Testis (tissue), 3 donors: ENCODE results near the gene GRAMD1A. TPM values are rescaled to one million over a fixed set of nuclear protein-coding genes. Genes with fewer than 3 reads are reported as not detected.

Experiments
- DNase-seq: peaks from one replicate; pipeline ENCODE4 v3.0.0-alpha.2; 2019
- H3K27ac ChIP-seq, 2 donors: fragments of 200-600 bp; sonication (generic); one replicate each; pipeline ENCODE4 v1.5.1; 2019
- H3K27me3 ChIP-seq: fragments of 200-600 bp; sonication (generic); one replicate; pipeline ENCODE4 v1.5.1; 2019
- H3K36me3 ChIP-seq: fragments of 200-600 bp; sonication (generic); one replicate; pipeline ENCODE4 v1.5.1; 2017; ENCODE audit warnings: low read depth; ENCODE audit errors: missing control alignments
- H3K4me1 ChIP-seq: fragments of 200-600 bp; sonication (generic); one replicate; pipeline ENCODE4 v1.5.1; 2019
- H3K4me3 ChIP-seq, 2 donors: fragments of 200-600 bp; sonication (generic); one replicate each; pipeline ENCODE4 v1.5.1; 2017 to 2019
- H3K9me3 ChIP-seq: fragments of 200-600 bp; sonication (generic); one replicate; pipeline ENCODE4 v1.5.1; 2017
- POLR2A ChIP-seq: fragments of 450-650 bp; IDR thresholded peaks from one replicate; pipeline ENCODE4 v1.6.1; 2017; ENCODE audit warnings: antibody characterized with exemption, mild to moderate bottlenecking, moderate library complexity
- WGBS, 2 donors: methylation state at CpG; one replicate each; pipeline ENCODE4 v1.1.5; 2018; 5-methylcytosine and 5-hydroxymethylcytosine counted together
- intact Hi-C: fragments of 100-400 bp; cut with DNase I; formaldehyde crosslinking; loops from one replicate; pipeline ENCODE4 v1.15.1; 2023; ENCODE audit warnings: low total_unique reads
- polyA plus RNA-seq: library from polyadenylated mRNA; stranded (reverse); fragments of 350-450 nt; fragmentation: Illumina TruSeq; extraction: RNeasy Lipid Tissue Mini Kit (QIAGEN cat#74804); gene quantifications from one replicate; pipeline ENCODE4 v1.2.3, GENCODE V29; 2014; ENCODE audit warnings: low read depth, low replicate concordance; ENCODE audit not compliant: insufficient read depth
- total RNA-seq, 2 donors: library from RNA; depleted of rRNA; stranded (reverse); fragments of >200 nt; gene quantifications; one replicate each; pipeline ENCODE4 v1.2.3, GENCODE V29; 2016
- TF ChIP-seq, protein P1 (sequence below), 3 experiments: fragments of 450-650 bp in 2 of 3; fragments of 200-600 bp in 1 of 3; sonication (generic) in 1 of 3; IDR thresholded peaks; one replicate each; pipeline ENCODE4 v1.5.1; 2016 to 2019; ENCODE audit warnings: antibody characterized with exemption in 3 of 3, mild to moderate bottlenecking in 2 of 3, moderate library complexity in 1 of 3

The GRAMD1A gene
- total and polyA plus RNA-seq, 3 donors from 2014 or later = 62.8 to 99.3 (median 92.4) TPM

DNA sequence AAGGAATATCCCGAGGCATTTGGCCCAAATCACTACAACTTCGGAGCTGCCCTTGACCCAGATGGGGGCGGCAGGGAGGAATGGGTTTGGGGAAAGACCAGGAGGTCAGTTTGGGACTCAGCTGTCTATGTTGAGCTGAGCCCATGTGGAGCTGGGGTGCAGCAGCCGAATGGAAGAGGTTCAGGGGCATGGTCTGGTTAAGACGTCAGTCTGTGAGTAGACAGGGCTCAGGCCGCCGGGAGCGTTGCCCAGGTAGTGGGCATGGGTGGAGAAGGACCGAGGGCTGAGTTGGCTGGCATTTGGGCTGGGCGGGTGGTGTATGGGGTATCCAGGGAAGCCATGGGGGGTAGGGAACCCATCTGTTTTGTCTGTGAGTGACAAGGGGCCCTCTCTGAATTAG lies 20.9 kb downstream of the GRAMD1A start:
- Histone ChIP-seq H3K27me3 (no peaks in the 10 kb centered on the region), H3K4me1 (peaks cover 3% of the 10 kb centered on the region), H3K4me3 (no peak overlapping the region), H3K36me3 (no peaks in the 10 kb centered on the region), H3K9me3 (no peaks in the 10 kb centered on the region), H3K27ac (no peak overlapping the region)
- DNase-seq = no peak
- 80 to 84% methylated on average over 10 of the region's 10 CpGs for WGBS, 2 donors
- TF ChIP-seq, protein P1, sequence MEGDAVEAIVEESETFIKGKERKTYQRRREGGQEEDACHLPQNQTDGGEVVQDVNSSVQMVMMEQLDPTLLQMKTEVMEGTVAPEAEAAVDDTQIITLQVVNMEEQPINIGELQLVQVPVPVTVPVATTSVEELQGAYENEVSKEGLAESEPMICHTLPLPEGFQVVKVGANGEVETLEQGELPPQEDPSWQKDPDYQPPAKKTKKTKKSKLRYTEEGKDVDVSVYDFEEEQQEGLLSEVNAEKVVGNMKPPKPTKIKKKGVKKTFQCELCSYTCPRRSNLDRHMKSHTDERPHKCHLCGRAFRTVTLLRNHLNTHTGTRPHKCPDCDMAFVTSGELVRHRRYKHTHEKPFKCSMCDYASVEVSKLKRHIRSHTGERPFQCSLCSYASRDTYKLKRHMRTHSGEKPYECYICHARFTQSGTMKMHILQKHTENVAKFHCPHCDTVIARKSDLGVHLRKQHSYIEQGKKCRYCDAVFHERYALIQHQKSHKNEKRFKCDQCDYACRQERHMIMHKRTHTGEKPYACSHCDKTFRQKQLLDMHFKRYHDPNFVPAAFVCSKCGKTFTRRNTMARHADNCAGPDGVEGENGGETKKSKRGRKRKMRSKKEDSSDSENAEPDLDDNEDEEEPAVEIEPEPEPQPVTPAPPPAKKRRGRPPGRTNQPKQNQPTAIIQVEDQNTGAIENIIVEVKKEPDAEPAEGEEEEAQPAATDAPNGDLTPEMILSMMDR (IDR thresholded peaks at IDR 0.05) = no peak
- TF ChIP-seq POLR2A = no peak
- intact Hi-C loops = no loop called here

DNA sequence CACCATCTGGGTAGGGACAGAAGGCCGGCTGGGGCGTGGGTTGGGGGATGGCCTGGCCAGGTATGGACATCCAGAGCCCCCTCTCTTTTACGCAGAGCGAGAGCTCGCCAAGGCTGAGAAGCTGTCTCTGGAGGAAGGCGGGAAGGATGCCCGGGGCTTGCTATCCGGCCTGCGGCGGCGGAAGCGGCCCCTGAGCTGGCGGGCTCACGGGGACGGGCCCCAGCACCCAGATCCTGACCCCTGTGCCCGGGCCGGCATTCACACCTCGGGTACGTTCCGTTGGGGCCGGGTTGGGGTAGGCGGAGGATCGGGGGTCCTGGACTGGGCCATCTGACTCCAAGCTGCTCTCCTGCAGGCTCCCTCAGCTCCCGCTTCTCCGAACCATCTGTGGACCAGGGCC lies 21.5 kb downstream of the GRAMD1A start:
- Histone ChIP-seq H3K4me3 (no peak overlapping the region), H3K9me3 (no peaks in the 10 kb centered on the region), H3K27me3 (no peaks in the 10 kb centered on the region), H3K36me3 (no peaks in the 10 kb centered on the region), H3K4me1 (peaks cover 3% of the 10 kb centered on the region), H3K27ac (no peak overlapping the region)
- no peak for DNase-seq
- intact Hi-C loops = no loop called here
- TF ChIP-seq, protein P1 (IDR thresholded peaks at IDR 0.05) = no peak
- no peak for TF ChIP-seq POLR2A
- 95 to 100% methylated on average over 1 to 25 of the region's 25 CpGs for WGBS, 2 donors

- DNase-seq = no peak
- H3K4me3 ChIP-seq = no peak overlapping the region
- intact Hi-C loops = no loop called here
- H3K27ac ChIP-seq = no peak overlapping the region
- 54 to 96% methylated on average over 5 to 14 of the region's 14 CpGs for WGBS, 2 donors
- no peaks in the 10 kb centered on the region for H3K36me3 ChIP-seq
- no peaks in the 10 kb centered on the region for H3K9me3 ChIP-seq
- H3K27me3 ChIP-seq = no peaks in the 10 kb centered on the region
- TF ChIP-seq, protein P1 (IDR thresholded peaks at IDR 0.05) = no peak
- no peak for TF ChIP-seq POLR2A
- peaks cover 3% of the 10 kb centered on the region for H3K4me1 ChIP-seq
Observed at GRCh38 chr19:35022460-35022859, 22.3 kb downstream of the GRAMD1A start.

DNA sequence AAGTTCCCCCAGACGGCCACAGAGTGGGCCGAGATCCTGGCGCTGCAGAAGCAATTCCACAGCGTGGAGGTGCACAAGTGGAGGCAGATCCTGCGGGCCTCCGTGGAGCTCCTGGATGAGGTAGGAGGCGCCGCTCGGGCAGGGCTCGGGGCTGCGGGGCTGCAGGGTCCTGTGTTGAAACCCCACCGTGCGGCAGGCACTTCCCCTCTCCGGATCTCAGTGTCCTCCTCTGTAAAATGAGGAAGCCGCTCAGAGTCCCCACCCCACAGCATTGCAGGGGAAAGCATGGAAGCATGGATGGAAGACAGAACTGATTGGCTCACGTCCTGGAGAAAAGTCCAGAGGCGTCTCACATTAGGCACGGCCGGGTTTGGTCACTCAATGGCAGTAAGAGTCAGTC lies 23.3 kb downstream of the GRAMD1A start:
- Histone ChIP-seq H3K4me3 (no peak overlapping the region), H3K9me3 (no peaks in the 10 kb centered on the region), H3K4me1 (peaks cover 3% of the 10 kb centered on the region), H3K27ac (no peak overlapping the region), H3K27me3 (no peaks in the 10 kb centered on the region), H3K36me3 (no peaks in the 10 kb centered on the region)
- WGBS, 2 donors = 77 to 83% methylated on average over 4 to 19 of the region's 19 CpGs
- TF ChIP-seq, protein P1 (IDR thresholded peaks at IDR 0.05) = no peak
- no peak for TF ChIP-seq POLR2A
- no peak for DNase-seq
- intact Hi-C loops = no loop called here

DNA sequence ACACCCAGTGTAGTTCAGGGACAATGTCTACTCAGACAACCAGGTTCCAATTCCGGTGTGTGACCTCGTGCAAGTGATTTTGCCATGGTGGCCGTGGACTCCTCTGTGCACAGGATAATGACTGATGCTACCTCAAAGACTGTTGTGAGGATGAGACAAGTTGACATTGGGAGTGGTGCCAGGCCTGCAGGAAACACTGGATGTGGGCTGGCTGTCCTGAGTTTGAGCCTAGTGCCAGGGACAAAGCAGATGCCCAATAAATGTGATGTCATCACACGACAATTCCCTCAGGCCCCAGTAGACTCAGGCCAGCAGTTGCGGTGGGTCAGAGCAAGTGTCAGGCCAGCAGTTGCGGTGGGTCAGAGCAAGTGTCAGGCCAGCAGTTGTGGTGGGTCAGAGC lies 24.0 kb downstream of the GRAMD1A start:
- Histone ChIP-seq H3K36me3 (no peaks in the 10 kb centered on the region), H3K27ac (no peak overlapping the region), H3K27me3 (no peaks in the 10 kb centered on the region), H3K4me1 (peaks cover 3% of the 10 kb centered on the region), H3K4me3 (no peak overlapping the region), H3K9me3 (no peaks in the 10 kb centered on the region)
- 89 to 90% methylated on average over 6 of the region's 6 CpGs for WGBS, 2 donors
- TF ChIP-seq, protein P1 (IDR thresholded peaks at IDR 0.05) = no peak
- TF ChIP-seq POLR2A = no peak
- intact Hi-C loops = no loop called here
- DNase-seq = no peak
